GM06990 (cell line): ENCODE results near the gene IGF2BP1.

Experiments used
- DNase-seq: peaks from one replicate; pipeline ENCODE4 v3.0.0-alpha.2; 2011; ENCODE audit not compliant: insufficient read length; ENCODE audit errors: extremely low read depth
- H3K27me3 ChIP-seq: replicated peaks from 2 replicates; pipeline ENCODE4 v1.6.0; 2011; ENCODE audit warnings: low read length; ENCODE audit not compliant: control insufficient read depth, insufficient read depth
- H3K36me3 ChIP-seq: 2 replicates; pipeline ENCODE4 v1.5.1; 2011; ENCODE audit warnings: low read length; ENCODE audit not compliant: control insufficient read depth, insufficient read depth
- H3K4me3 ChIP-seq: replicated peaks from 2 replicates; pipeline ENCODE4 v1.5.1; 2011; ENCODE audit warnings: low read depth, mild to moderate bottlenecking, control low read depth, low read length
- CTCF ChIP-seq: IDR thresholded peaks from 2 replicates; pipeline ENCODE4 v1.5.1; 2011; ENCODE audit warnings: low read length, control low read depth, mild to moderate bottlenecking, inconsistent platforms; ENCODE audit not compliant: insufficient read depth, poor library complexity, severe bottlenecking

Gene IGF2BP1

GRCh38 chr17:48993305-48993704 lies 3.9 kb upstream of the IGF2BP1 start:
- Histone ChIP-seq H3K36me3 (no peaks in the 10 kb centered on the region), H3K4me3 (no peak overlapping the region), H3K27me3 (peaks cover 8% of the 10 kb centered on the region; the same call in 1 of the 2 replicates)
- no peak for TF ChIP-seq CTCF
- no peak for DNase-seq

- H3K27me3 ChIP-seq, result peaks cover 8% of the 10 kb centered on the region; the same call in 1 of the 2 replicates
- H3K4me3 ChIP-seq, result no peak overlapping the region
- DNase-seq, result no peak
- no peak for TF ChIP-seq CTCF
- H3K36me3 ChIP-seq, result no peaks in the 10 kb centered on the region
These were observed 3.2 kb upstream of the IGF2BP1 start for GRCh38 chr17:48993951-48994350.

DNA sequence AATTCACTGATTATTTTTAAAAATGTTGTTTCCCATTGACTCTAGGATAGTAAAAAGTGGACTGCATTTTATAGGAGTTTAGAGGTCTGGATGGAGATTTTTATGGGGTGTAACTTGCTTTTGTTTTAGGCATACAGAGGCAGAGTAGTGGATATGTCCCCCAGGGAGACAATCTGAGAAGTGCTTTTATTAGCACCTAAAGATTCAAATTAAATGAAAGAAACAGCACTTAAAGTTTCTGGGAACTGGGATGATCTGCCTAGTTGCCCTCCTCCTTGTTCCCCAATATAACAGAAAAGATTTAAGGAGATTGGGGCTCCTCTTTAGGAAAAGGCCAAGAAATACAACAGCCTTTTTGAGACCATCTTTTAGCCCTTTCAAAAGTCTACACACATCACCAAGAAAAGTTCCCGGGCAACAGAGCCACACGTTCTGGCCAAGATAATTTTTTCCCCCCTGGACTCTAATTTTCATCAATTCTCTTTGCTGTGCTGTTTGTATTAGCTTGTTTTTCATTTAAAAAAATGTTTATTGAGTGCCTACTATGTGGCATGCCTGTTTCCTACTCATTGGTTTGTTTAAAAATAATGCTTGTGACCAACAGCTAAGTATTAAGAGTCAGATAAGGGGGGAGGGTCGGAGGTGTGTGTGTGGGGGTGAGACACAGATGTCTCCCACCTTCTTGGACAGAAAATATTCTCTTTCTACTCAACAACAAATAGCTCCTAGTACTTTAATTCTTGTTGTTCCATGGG lies 2.5 kb upstream of the IGF2BP1 start:
- Histone ChIP-seq H3K27me3 (peaks cover 8% of the 10 kb centered on the region; the same call in 1 of the 2 replicates), H3K36me3 (no peaks in the 10 kb centered on the region), H3K4me3 (no peak overlapping the region)
- TF ChIP-seq CTCF, result no peak
- no peak for DNase-seq

DNA sequence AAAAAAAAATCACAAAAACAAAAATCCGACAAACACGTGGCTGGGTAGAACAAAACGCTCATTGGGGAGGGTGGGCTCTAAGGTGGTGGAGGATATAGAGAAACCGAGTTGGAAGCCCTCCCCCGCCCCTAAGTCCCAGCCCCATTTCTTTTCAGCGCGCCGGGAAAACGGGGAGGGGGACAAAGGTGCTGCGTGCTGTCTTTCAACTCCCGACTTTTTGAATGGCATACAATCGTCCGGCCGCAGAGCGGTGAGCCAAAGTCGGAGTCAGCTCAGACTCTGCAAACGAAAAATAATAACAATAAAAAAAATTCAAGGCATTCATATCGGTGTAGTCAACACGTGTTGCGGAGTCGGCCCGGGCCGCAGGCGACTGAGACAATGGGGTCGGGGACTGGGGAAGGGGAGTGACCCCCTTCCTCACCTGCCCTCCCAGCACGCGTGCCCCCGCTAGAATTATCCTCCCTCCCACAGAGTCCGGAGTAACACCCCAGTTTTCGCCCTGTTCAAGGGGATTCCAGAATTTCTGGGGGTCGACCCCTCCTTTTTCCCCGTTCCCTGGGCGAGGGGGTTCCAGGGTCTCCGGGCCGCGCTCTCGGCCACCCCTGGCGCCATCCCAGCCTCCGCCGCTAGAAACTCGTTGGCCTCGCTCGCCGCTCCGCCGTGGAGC lies 1.7 kb upstream of the IGF2BP1 start:
- DNase-seq, result no peak
- H3K4me3 ChIP-seq, result peak overlapping the region; percentile 68
- no peak for TF ChIP-seq CTCF
- H3K27me3 ChIP-seq, result peaks cover 5% of the 10 kb centered on the region; the same call in 1 of the 2 replicates
- no peaks in the 10 kb centered on the region for H3K36me3 ChIP-seq

DNA sequence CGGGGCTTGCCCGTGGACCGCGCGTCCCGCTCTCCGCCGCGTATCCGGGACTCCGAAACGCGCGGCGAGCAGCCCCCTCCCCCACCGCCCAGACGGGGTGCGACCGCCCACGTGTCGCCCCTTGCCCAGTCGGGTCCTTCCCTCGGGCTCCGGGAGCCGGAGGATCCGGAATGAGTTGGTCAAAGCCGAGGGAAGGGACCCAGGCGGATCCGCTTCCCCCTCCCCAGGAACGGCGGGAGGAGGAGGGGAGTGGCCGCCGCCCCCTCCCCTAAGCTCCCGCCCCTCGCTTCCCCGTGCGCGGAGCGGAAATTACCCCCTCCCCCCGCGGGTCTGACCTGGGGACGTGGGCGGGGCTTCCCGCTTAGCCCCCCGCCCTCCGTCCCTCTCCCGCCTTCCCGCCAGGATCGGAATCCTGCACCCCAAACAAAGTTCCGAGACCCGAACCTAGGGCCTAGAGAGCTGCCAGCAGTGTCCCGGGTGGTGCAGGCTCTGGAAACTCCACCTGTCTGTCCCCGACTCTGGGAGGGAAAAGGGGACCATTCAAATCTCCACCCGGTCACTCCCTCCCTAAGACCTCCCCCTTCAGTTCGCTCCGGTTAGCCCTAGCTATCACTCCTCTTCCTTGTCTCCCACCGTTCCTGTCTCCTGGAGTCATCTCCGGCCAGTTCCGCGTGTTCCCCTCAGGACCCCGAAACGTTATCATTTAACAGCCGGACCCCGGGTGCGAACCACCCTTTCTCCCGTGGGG lies 1.0 kb upstream of the IGF2BP1 start:
- Histone ChIP-seq H3K27me3 (peaks cover 5% of the 10 kb centered on the region; the same call in 1 of the 2 replicates), H3K36me3 (no peaks in the 10 kb centered on the region), H3K4me3 (peak overlapping the region; percentile 68)
- TF ChIP-seq CTCF, result no peak
- DNase-seq, result no peak
